DOHH2 (cell line): ENCODE data around the gene SNRNP35.

Source experiments
- EZH2phosphoT487 ChIP-seq: fragments of 200-600 bp; sonication (generic); IDR thresholded peaks from 2 replicates; pipeline ENCODE4 v1.6.1; 2017; ENCODE audit warnings: borderline replicate concordance, mild to moderate bottlenecking, antibody characterized with exemption, low read length, moderate library complexity, mixed read lengths
- TF ChIP-seq, protein P1 (sequence below): fragments of 200-600 bp; sonication (generic); IDR thresholded peaks from one replicate; pipeline ENCODE4 v1.5.1; 2014; ENCODE audit warnings: antibody characterized with exemption, mild to moderate bottlenecking, low read depth, low read length; ENCODE audit not compliant: poor library complexity, severe bottlenecking

GRCh38 chr12:123457980-123458779, at the start of gene SNRNP35:
- TF ChIP-seq, protein P1, sequence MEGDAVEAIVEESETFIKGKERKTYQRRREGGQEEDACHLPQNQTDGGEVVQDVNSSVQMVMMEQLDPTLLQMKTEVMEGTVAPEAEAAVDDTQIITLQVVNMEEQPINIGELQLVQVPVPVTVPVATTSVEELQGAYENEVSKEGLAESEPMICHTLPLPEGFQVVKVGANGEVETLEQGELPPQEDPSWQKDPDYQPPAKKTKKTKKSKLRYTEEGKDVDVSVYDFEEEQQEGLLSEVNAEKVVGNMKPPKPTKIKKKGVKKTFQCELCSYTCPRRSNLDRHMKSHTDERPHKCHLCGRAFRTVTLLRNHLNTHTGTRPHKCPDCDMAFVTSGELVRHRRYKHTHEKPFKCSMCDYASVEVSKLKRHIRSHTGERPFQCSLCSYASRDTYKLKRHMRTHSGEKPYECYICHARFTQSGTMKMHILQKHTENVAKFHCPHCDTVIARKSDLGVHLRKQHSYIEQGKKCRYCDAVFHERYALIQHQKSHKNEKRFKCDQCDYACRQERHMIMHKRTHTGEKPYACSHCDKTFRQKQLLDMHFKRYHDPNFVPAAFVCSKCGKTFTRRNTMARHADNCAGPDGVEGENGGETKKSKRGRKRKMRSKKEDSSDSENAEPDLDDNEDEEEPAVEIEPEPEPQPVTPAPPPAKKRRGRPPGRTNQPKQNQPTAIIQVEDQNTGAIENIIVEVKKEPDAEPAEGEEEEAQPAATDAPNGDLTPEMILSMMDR: no peak
- no peak for TF ChIP-seq EZH2phosphoT487
